Uterus (tissue), 4 donors: Measurements from ENCODE around the gene CCSER2. TPM values are rescaled to one million over a fixed set of nuclear protein-coding genes. Genes with fewer than 3 reads are reported as not detected.
A peak's percentile ranks its signal among the peaks of the same experiment; 100 is the strongest.
"Not testable (repeated sequence)": the region's sequence is repeated elsewhere in the genome, so short reads cannot be mapped to it uniquely, and the experiment has no call there.

Experiments
- DNase-seq, 2 donors: peaks; one replicate each; pipeline ENCODE4 v3.0.0-alpha.2; 2019 to 2020
- H3K27ac ChIP-seq, 2 donors: fragments of 200-600 bp; sonication (generic); 1 replicate in 1 of 2; 2 replicates in 1 of 2; pipeline ENCODE4 v1.5.1; 2016 to 2018
- H3K27me3 ChIP-seq, 2 donors: fragments of 200-600 bp; sonication (generic); one replicate each; pipeline ENCODE4 v1.5.1; 2018 to 2019; ENCODE audit warnings: control low read depth in 1 of 2
- H3K36me3 ChIP-seq, 2 donors: fragments of 200-600 bp; sonication (generic); one replicate each; pipeline ENCODE4 v1.5.1; 2019; ENCODE audit warnings: control low read depth in 1 of 2
- H3K4me1 ChIP-seq, 2 donors: fragments of 200-600 bp; sonication (generic); one replicate each; pipeline ENCODE4 v1.5.1; 2018 to 2019; ENCODE audit warnings: control low read depth in 1 of 2
- H3K4me3 ChIP-seq, 2 donors: fragments of 200-600 bp; sonication (generic); 1 replicate in 1 of 2; 2 replicates in 1 of 2; pipeline ENCODE4 v1.5.1; 2018 to 2019; ENCODE audit warnings: mild to moderate bottlenecking in 1 of 2
- H3K9me3 ChIP-seq, 2 donors: fragments of 200-600 bp; sonication (generic); one replicate each; pipeline ENCODE4 v1.5.1; 2019; ENCODE audit warnings: control low read depth in 1 of 2
- CTCF ChIP-seq, 4 experiments: fragments of 200-600 bp in 2 of 4; fragments of 450-650 bp in 2 of 4; sonication (generic) in 2 of 4; IDR thresholded peaks; one replicate each; pipeline ENCODE4 v1.5.1; 2016 to 2019; ENCODE audit warnings: antibody characterized with exemption in 4 of 4, mild to moderate bottlenecking in 2 of 4, moderate library complexity in 1 of 4
- POLR2A ChIP-seq, 2 donors: fragments of 450-650 bp; IDR thresholded peaks; one replicate each; pipeline ENCODE4 v1.6.1; 2016; ENCODE audit warnings: antibody characterized with exemption in 2 of 2, mild to moderate bottlenecking in 1 of 2, moderate library complexity in 1 of 2
- intact Hi-C: fragments of 100-400 bp; cut with DNase I; formaldehyde crosslinking; loops from one replicate; pipeline ENCODE4 v1.15.1; 2023; ENCODE audit warnings: low total_unique reads
- total RNA-seq, 4 donors: library from RNA; depleted of rRNA in 3 of 4; stranded (reverse); fragments of >200 nt in 3 of 4; gene quantifications; one replicate each; pipeline versions ENCODE4 v1.1.0 to v1.2.4, GENCODE V29; 2014 to 2023
- donor health status: DM: yes; HTN: yes; CAD: no.

The CCSER2 gene
- total RNA-seq: 100 to 1,000 TPM in 1 of 4 donors, 10 to 100 TPM in 3; 40.5 to 112 (median 54.0) TPM

- intact Hi-C loops: no loop called here
- Histone ChIP-seq H3K9me3 (no peaks in the 10 kb centered on the region), H3K4me3 (peak within 1 kb of the TSS; percentile 53 to 99), H3K4me1 (peaks cover 8 to 11% of the 10 kb centered on the region in 2 donors), H3K36me3 (no peaks in the 10 kb centered on the region), H3K27ac (peak within 1 kb of the TSS; percentile 95 to 96), H3K27me3 (no peaks in the 10 kb centered on the region)
- peak; percentile 98 for DNase-seq
- TF ChIP-seq CTCF (IDR thresholded peaks at IDR 0.05) (peak in 2 of 4 experiments; percentile 3 to 19), POLR2A (IDR thresholded peaks at IDR 0.05) (peak; percentile 84 to 97)
Measured at GRCh38 chr10:84328418-84329195, at the start of gene CCSER2. Gene CCSER2 (plus strand): TSS chr10:84328589. CDS start chr10:84371053, 42,464 bp downstream.

GRCh38 chr10:84279876-84280475 is 48.4 kb upstream of the CCSER2 start:
- H3K36me3 ChIP-seq, H3K4me1 ChIP-seq, intact Hi-C loops, DNase-seq, H3K9me3 ChIP-seq, H3K27me3 ChIP-seq, H3K4me3 ChIP-seq, H3K27ac ChIP-seq: not testable (repeated sequence)

- Histone ChIP-seq H3K4me1 (no peaks in the 10 kb centered on the region), H3K27me3 (no peaks in the 10 kb centered on the region), H3K27ac (no peak overlapping the region), H3K4me3 (no peak overlapping the region), H3K9me3 (no peaks in the 10 kb centered on the region), H3K36me3 (no peaks in the 10 kb centered on the region)
- intact Hi-C loops: no loop called here
- DNase-seq: no peak
- no peak for TF ChIP-seq CTCF (IDR thresholded peaks at IDR 0.05)
- no peak for TF ChIP-seq POLR2A (IDR thresholded peaks at IDR 0.05)
Measured at GRCh38 chr10:84286695-84287094, 41.7 kb upstream of the CCSER2 start.

GRCh38 chr10:84288151-84288550 is 40.2 kb upstream of the CCSER2 start:
- no peak for DNase-seq
- H3K4me3 ChIP-seq: no peak overlapping the region
- TF ChIP-seq POLR2A (IDR thresholded peaks at IDR 0.05): no peak
- TF ChIP-seq CTCF (IDR thresholded peaks at IDR 0.05): no peak
- H3K27ac ChIP-seq: no peak overlapping the region
- H3K36me3 ChIP-seq: no peaks in the 10 kb centered on the region
- intact Hi-C loops: no loop called here
- H3K27me3 ChIP-seq: no peaks in the 10 kb centered on the region
- H3K4me1 ChIP-seq: no peaks in the 10 kb centered on the region
- H3K9me3 ChIP-seq: no peaks in the 10 kb centered on the region

- H3K4me3 ChIP-seq: no peak overlapping the region
- DNase-seq: no peak
- no peaks in the 10 kb centered on the region for H3K27me3 ChIP-seq
- intact Hi-C loops: no loop called here
- H3K27ac ChIP-seq: no peak overlapping the region
- no peaks in the 10 kb centered on the region for H3K4me1 ChIP-seq
- no peaks in the 10 kb centered on the region for H3K36me3 ChIP-seq
- TF ChIP-seq POLR2A (IDR thresholded peaks at IDR 0.05) (no peak), CTCF (IDR thresholded peaks at IDR 0.05) (no peak)
- no peaks in the 10 kb centered on the region for H3K9me3 ChIP-seq
Measured at GRCh38 chr10:84289521-84290200, 38.7 kb upstream of the CCSER2 start.
